Lower leg skin (tissue), 3 donors: ENCODE results near the gene MEAF6.

Experiments
- CTCF ChIP-seq, 3 donors: fragments of 450-650 bp; IDR thresholded peaks; one replicate each; pipeline ENCODE4 v1.5.1; 2016; ENCODE audit warnings: antibody characterized with exemption in 3 of 3, mild to moderate bottlenecking in 3 of 3, moderate library complexity in 2 of 3
- POLR2A ChIP-seq, 2 donors: fragments of 450-650 bp; IDR thresholded peaks; one replicate each; pipeline ENCODE4 v1.6.1; 2016 to 2017; ENCODE audit warnings: antibody characterized with exemption in 2 of 2, mild to moderate bottlenecking in 1 of 2, moderate library complexity in 1 of 2

GRCh38 chr1:37452416-37452815 lies 62.1 kb downstream of the MEAF6 start:
- TF ChIP-seq POLR2A (IDR thresholded peaks at IDR 0.05) (no peak), CTCF (IDR thresholded peaks at IDR 0.05) (no peak)
